Measurements from ENCODE around the gene ELAVL1.

- TF ChIP-seq, protein P1, sequence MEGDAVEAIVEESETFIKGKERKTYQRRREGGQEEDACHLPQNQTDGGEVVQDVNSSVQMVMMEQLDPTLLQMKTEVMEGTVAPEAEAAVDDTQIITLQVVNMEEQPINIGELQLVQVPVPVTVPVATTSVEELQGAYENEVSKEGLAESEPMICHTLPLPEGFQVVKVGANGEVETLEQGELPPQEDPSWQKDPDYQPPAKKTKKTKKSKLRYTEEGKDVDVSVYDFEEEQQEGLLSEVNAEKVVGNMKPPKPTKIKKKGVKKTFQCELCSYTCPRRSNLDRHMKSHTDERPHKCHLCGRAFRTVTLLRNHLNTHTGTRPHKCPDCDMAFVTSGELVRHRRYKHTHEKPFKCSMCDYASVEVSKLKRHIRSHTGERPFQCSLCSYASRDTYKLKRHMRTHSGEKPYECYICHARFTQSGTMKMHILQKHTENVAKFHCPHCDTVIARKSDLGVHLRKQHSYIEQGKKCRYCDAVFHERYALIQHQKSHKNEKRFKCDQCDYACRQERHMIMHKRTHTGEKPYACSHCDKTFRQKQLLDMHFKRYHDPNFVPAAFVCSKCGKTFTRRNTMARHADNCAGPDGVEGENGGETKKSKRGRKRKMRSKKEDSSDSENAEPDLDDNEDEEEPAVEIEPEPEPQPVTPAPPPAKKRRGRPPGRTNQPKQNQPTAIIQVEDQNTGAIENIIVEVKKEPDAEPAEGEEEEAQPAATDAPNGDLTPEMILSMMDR (IDR thresholded peaks at IDR 0.05) = no peak
- TF ChIP-seq POLR2A (IDR thresholded peaks at IDR 0.05) = no peak
These were observed 90.0 kb downstream of the ELAVL1 start for GRCh38 chr19:7915250-7916102.
